ENCODE results near the gene KCNQ5. TPM values are rescaled to one million over a fixed set of nuclear protein-coding genes. Genes with fewer than 3 reads are reported as not detected.

KCNQ5 gene
- total and polyA plus RNA-seq, 10 of the 15 experiments (the other 5 are each of a cell fraction or from before 2014, with no cell fraction given): 0.60 to 16.2 (median 3.2) TPM

- no TSS peak for BruUV-seq (replicated peaks)
- no peak overlapping the region for H2AFZ ChIP-seq (ENCODE audit: control insufficient read depth, low read depth, low read length)
- RAD21 ChIA-PET (ENCODE audit: unreplicated experiment): no interaction called here
- DNase-seq (ENCODE audit: low read depth, low spot score) (no peak), FAIRE-seq (no peak), ATAC-seq (no peak)
- intact Hi-C loops (cut with micrococcal nuclease; ENCODE audit: unreplicated experiment) (no loop called here), in situ Hi-C loops (cut with MboI) (no loop called here)
- H3K9ac ChIP-seq (ENCODE audit: control insufficient read depth, insufficient read depth, low read length): no peak overlapping the region
- POLR2A ChIA-PET: no interaction called here
- 60% methylated on average over 2 of the region's 2 CpGs for WGBS (ENCODE audit: insufficient coverage, insufficient replicate concordance, low lambda C conversion rate, missing lambda C conversion rate)
- no peak overlapping the region for H3K4me2 ChIP-seq (ENCODE audit: control insufficient read depth, insufficient read depth)
- CTCF ChIA-PET: no interaction called here
- no peaks in the 10 kb centered on the region for H3K27me3 ChIP-seq (replicated peaks in 1 of 2; ENCODE audit: control insufficient read depth in 2 of 2, insufficient read depth in 2 of 2, low read length in 1 of 2)
- H3K36me3 ChIP-seq (ENCODE audit: control insufficient read depth in 2 of 2, insufficient read depth in 2 of 2, low read length in 1 of 2): no peaks in the 10 kb centered on the region
- H3K4me3 ChIP-seq: no peak overlapping the region
- SMC1A ChIA-PET (ENCODE audit: uncharacterized antibody, unreplicated experiment): no interaction called here
- H3K79me2 ChIP-seq (ENCODE audit: control insufficient read depth, insufficient read depth, low read length): no peaks in the 10 kb centered on the region
- TF ChIP-seq MYB (IDR thresholded peaks at IDR 0.05; ENCODE audit: borderline replicate concordance, low read depth, low read length): no peak
- no peak for TF ChIP-seq ZNF592 (IDR thresholded peaks at IDR 0.05)
- no peak for TF ChIP-seq HCFC1 (IDR thresholded peaks at IDR 0.05; ENCODE audit: low read length)
- TF ChIP-seq BCLAF1 (IDR thresholded peaks at IDR 0.05): no peak
- no peak for TF ChIP-seq NRF1 (conservative IDR thresholded peaks at IDR 0.05; ENCODE audit: low read depth, low read length)
- no peak for TF ChIP-seq NFYB (IDR thresholded peaks at IDR 0.05; ENCODE audit: insufficient read depth, low read depth, low read length)
- no peak for TF ChIP-seq EZH2 (IDR thresholded peaks at IDR 0.05; ENCODE audit: borderline replicate concordance, control insufficient read depth, low read depth, low read length)
- no peak for TF ChIP-seq ZNF24 (IDR thresholded peaks at IDR 0.05)
- TF ChIP-seq IKZF1 (conservative IDR thresholded peaks at IDR 0.05): no peak
- no peak for TF ChIP-seq MXI1 (IDR thresholded peaks at IDR 0.05; ENCODE audit: low read depth, low read length)
- TF ChIP-seq FOS (IDR thresholded peaks at IDR 0.05; ENCODE audit: borderline replicate concordance, extremely low read depth, insufficient read length): no peak
- TF ChIP-seq GATAD2B (conservative IDR thresholded peaks at IDR 0.05; ENCODE audit: low read depth): no peak
- no peak for TF ChIP-seq POLR2AphosphoS2 (IDR thresholded peaks at IDR 0.05; ENCODE audit: low read depth, low read length)
- TF ChIP-seq STAT1 (conservative IDR thresholded peaks at IDR 0.05): no peak
- no peak overlapping the region for H3K27ac ChIP-seq (ENCODE audit: control insufficient read depth, insufficient read depth)
- no peaks in the 10 kb centered on the region for H3K4me1 ChIP-seq (ENCODE audit: control insufficient read depth, insufficient read depth, low read length)
- H3K9me3 ChIP-seq (replicated peaks; ENCODE audit: control insufficient read depth, insufficient read depth, low read length): no peaks in the 10 kb centered on the region
- H4K20me1 ChIP-seq (ENCODE audit: control insufficient read depth, insufficient read depth): no peaks in the 10 kb centered on the region
Measured at GRCh38 chr6:72911463-72912155, 289.7 kb downstream of the KCNQ5 start.

Data from GM12878 (cell line).